Mesenchymal stem cell (in vitro differentiated cells and primary cell): ENCODE data around the gene CHMP3.

Experiments used
- DNase-seq: peaks from one replicate; pipeline ENCODE4 v3.0.0-alpha.2; 2013
- H2AFZ ChIP-seq: one replicate; pipeline ENCODE4 v1.6.1; 2013; ENCODE audit warnings: low read depth, mild to moderate bottlenecking, control low read depth, inconsistent platforms, low read length, moderate library complexity
- H2AK5ac ChIP-seq: 2 replicates; pipeline ENCODE4 v1.6.1; 2013; ENCODE audit warnings: low read length, moderate library complexity, mild to moderate bottlenecking, inconsistent platforms; ENCODE audit not compliant: severe bottlenecking
- H2BK120ac ChIP-seq: one replicate; pipeline ENCODE4 v1.6.1; 2013; ENCODE audit warnings: low read depth, mild to moderate bottlenecking, inconsistent platforms, low read length, moderate library complexity
- H2BK12ac ChIP-seq, 2 experiments: one replicate each; pipeline ENCODE4 v1.6.1; 2013; ENCODE audit warnings: inconsistent platforms in 2 of 2, low read length in 2 of 2, mild to moderate bottlenecking in 2 of 2, moderate library complexity in 2 of 2, control low read depth in 1 of 2
- H2BK15ac ChIP-seq: one replicate; pipeline ENCODE4 v1.6.1; 2013; ENCODE audit warnings: mild to moderate bottlenecking, low read depth, inconsistent platforms; ENCODE audit not compliant: poor library complexity, severe bottlenecking
- H2BK5ac ChIP-seq: 2 replicates; pipeline ENCODE4 v1.6.1; 2013; ENCODE audit warnings: low read depth, mild to moderate bottlenecking, low read length, control low read depth, inconsistent platforms; ENCODE audit not compliant: poor library complexity, severe bottlenecking
- H3K14ac ChIP-seq, 2 experiments: one replicate each; pipeline ENCODE4 v1.6.1; 2013; ENCODE audit warnings: inconsistent platforms in 2 of 2, low read length in 2 of 2, control low read depth in 1 of 2, mild to moderate bottlenecking in 1 of 2, moderate library complexity in 1 of 2
- H3K18ac ChIP-seq, 2 experiments: one replicate each; pipeline ENCODE4 v1.6.1; 2013; ENCODE audit warnings: inconsistent platforms in 2 of 2, low read length in 2 of 2, control low read depth in 1 of 2, low read depth in 1 of 2, mild to moderate bottlenecking in 1 of 2
- H3K23ac ChIP-seq, 2 experiments: one replicate each; pipeline ENCODE4 v1.6.1; 2013; ENCODE audit warnings: inconsistent platforms in 2 of 2, low read length in 2 of 2, mild to moderate bottlenecking in 2 of 2, moderate library complexity in 2 of 2, control low read depth in 1 of 2
- H3K27ac ChIP-seq: 2 replicates; pipeline ENCODE4 v1.5.1; 2013; ENCODE audit warnings: mild to moderate bottlenecking, moderate library complexity, low read length, control low read depth, inconsistent platforms; ENCODE audit not compliant: poor library complexity, severe bottlenecking
- H3K27me3 ChIP-seq, 2 experiments: 2 replicates each; pipeline versions ENCODE4 v1.6.1 to v1.7.0; 2013; ENCODE audit warnings: low read length in 2 of 2, mild to moderate bottlenecking in 2 of 2, moderate library complexity in 2 of 2, control low read depth in 1 of 2, inconsistent platforms in 1 of 2; ENCODE audit not compliant: control insufficient read depth in 1 of 2, insufficient read depth in 1 of 2
- H3K36me3 ChIP-seq, 2 experiments: 2 replicates each; pipeline versions ENCODE4 v1.6.1 to v1.7.0; 2013; ENCODE audit warnings: low read length in 2 of 2, control low read depth in 1 of 2, inconsistent platforms in 1 of 2, low read depth in 1 of 2, mild to moderate bottlenecking in 1 of 2; ENCODE audit not compliant: insufficient read depth in 2 of 2, control insufficient read depth in 1 of 2
- H3K4ac ChIP-seq, 2 experiments: one replicate each; pipeline ENCODE4 v1.6.1; 2013; ENCODE audit warnings: inconsistent platforms in 2 of 2, low read length in 2 of 2, mild to moderate bottlenecking in 2 of 2, moderate library complexity in 2 of 2, control low read depth in 1 of 2, low read depth in 1 of 2
- H3K4me1 ChIP-seq: 2 replicates; pipeline ENCODE4 v1.6.1; 2013; ENCODE audit warnings: low read depth, low read length, control low read depth; ENCODE audit not compliant: control insufficient read depth, insufficient read depth
- H3K4me2 ChIP-seq: 2 replicates; pipeline ENCODE4 v1.6.1; 2013; ENCODE audit warnings: low read length, mild to moderate bottlenecking, inconsistent platforms; ENCODE audit not compliant: poor library complexity, severe bottlenecking
- H3K4me3 ChIP-seq, 2 experiments: 2 replicates each; pipeline versions ENCODE4 v1.5.1 to v1.7.0; 2013; ENCODE audit warnings: low read length in 2 of 2, mild to moderate bottlenecking in 2 of 2, control low read depth in 1 of 2, low read depth in 1 of 2; ENCODE audit not compliant: insufficient read depth in 1 of 2
- H3K79me1 ChIP-seq: replicated peaks from 2 replicates; pipeline ENCODE4 v1.6.1; 2013; ENCODE audit warnings: mild to moderate bottlenecking, control low read depth, low read length, inconsistent platforms; ENCODE audit not compliant: poor library complexity, severe bottlenecking
- H3K9ac ChIP-seq: 2 replicates; pipeline ENCODE4 v1.7.0; 2013; ENCODE audit warnings: mild to moderate bottlenecking, low read length, moderate library complexity
- H3K9me3 ChIP-seq: 2 replicates; pipeline ENCODE4 v1.7.0; 2013; ENCODE audit warnings: mild to moderate bottlenecking, low read length; ENCODE audit not compliant: control insufficient read depth
- H4K8ac ChIP-seq: one replicate; pipeline ENCODE4 v1.6.1; 2013; ENCODE audit warnings: inconsistent platforms, mild to moderate bottlenecking, low read length, moderate library complexity
- H4K91ac ChIP-seq: one replicate; pipeline ENCODE4 v1.6.1; 2013; ENCODE audit warnings: mild to moderate bottlenecking, low read length, inconsistent platforms
- WGBS: methylation state at CpG from one replicate; pipeline ENCODE4 v1.1.7; 2013; ENCODE audit warnings: mixed read lengths; 5-methylcytosine and 5-hydroxymethylcytosine counted together

CHMP3 gene

DNA sequence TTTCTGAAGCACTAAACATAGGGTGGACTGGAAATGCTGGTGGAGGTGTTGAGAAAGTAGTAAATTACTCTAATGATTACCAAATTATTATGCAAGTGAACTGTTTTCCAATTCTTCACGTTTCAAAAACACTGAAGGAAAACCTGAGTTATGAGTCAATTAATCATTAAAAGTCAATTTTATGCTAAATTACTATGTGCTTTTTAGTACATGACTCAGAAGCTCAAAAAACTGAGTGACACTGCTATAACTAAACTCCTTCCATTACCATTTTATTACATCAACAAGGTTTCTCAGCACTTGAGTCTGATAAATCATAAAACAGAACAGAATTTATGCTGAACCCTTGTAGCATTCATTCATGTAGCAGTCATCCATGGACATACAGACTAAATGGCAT, 20.4 kb downstream of the CHMP3 start:
- Histone ChIP-seq H3K18ac (no peak overlapping the region), H3K27me3 (no peaks in the 10 kb centered on the region), H2BK15ac (no peak overlapping the region), H3K9me3 (no peaks in the 10 kb centered on the region), H4K91ac (no peak overlapping the region), H2BK5ac (no peak overlapping the region), H3K9ac (no peak overlapping the region), H4K8ac (no peak overlapping the region), H3K4me2 (no peak overlapping the region), H3K4ac (no peak overlapping the region), H3K14ac (no peak overlapping the region), H2AK5ac (no peak overlapping the region), H2BK120ac (no peak overlapping the region), H2BK12ac (no peak overlapping the region), H3K4me1 (no peaks in the 10 kb centered on the region), H3K36me3 (peaks cover 13 to 26% of the 10 kb centered on the region in 2 experiments), H3K27ac (no peak overlapping the region), H2AFZ (no peak overlapping the region), H3K4me3 (no peak overlapping the region), H3K79me1 (peaks cover 9% of the 10 kb centered on the region), H3K23ac (no peak overlapping the region)
- no CpG with 5 or more reads among the region's 1 CpG for WGBS
- no peak for DNase-seq

DNA sequence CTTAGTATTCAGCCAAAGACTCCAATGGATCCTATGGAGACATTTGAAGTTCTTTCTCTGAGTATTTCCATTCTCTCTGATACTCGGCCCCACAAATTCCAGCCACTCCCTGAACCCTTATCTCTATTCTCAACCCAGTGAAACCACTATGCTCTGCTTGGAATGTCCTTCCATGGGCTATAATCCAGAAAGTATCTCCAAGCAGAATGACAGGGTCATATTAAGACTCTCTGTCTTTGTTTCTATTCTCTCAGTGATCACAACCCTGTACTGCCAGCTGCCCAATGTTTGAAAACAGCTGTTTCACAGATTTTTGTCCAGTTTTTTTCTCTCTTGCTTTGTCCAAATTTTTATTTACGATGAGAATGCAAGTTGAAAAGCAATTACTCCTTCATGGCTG, 21.9 kb downstream of the CHMP3 start:
- Histone ChIP-seq H3K9ac (no peak overlapping the region), H3K18ac (no peak overlapping the region), H3K4me3 (no peak overlapping the region), H2BK12ac (no peak overlapping the region), H3K4me2 (no peak overlapping the region), H3K27ac (no peak overlapping the region), H2BK15ac (no peak overlapping the region), H3K23ac (no peak overlapping the region), H4K8ac (no peak overlapping the region), H2BK120ac (no peak overlapping the region), H2AFZ (no peak overlapping the region), H3K27me3 (no peaks in the 10 kb centered on the region), H3K9me3 (peaks cover 7% of the 10 kb centered on the region), H3K79me1 (peaks cover 10% of the 10 kb centered on the region), H3K4ac (no peak overlapping the region), H3K14ac (no peak overlapping the region), H2BK5ac (no peak overlapping the region), H2AK5ac (no peak overlapping the region), H4K91ac (no peak overlapping the region), H3K4me1 (no peaks in the 10 kb centered on the region), H3K36me3 (peaks cover 11 to 21% of the 10 kb centered on the region in 2 experiments)
- DNase-seq = no peak
- 95% methylated on average over 1 of the region's 2 CpGs for WGBS

DNA sequence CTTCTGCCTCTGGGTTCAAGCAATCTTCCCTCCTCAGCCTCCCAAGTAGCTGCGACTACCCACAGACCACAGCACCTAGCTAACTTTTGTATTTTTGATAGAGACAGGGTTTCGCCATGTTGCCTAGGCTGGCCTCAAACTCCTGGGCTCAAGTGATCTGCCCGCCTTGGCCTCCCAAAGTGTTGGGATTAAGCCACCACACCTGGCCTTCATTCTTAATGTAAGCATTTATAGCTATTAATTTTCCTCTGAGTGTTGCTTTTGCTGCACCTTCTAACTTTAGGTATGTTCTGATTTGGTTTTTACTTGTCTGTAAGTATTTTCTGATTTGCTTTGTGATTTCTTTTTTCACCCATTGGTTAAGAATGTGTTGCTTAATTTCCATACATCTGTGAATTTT, 29.7 kb downstream of the CHMP3 start:
- Histone ChIP-seq H2BK5ac (no peak overlapping the region), H4K8ac (no peak overlapping the region), H3K79me1 (peaks cover 4% of the 10 kb centered on the region), H3K4me1 (no peaks in the 10 kb centered on the region), H3K18ac (no peak overlapping the region), H3K27ac (no peak overlapping the region), H3K4ac (no peak overlapping the region), H3K9ac (no peak overlapping the region), H3K4me2 (no peak overlapping the region), H2BK15ac (no peak overlapping the region), H3K9me3 (peaks cover 25% of the 10 kb centered on the region), H3K27me3 (no peaks in the 10 kb centered on the region), H2AK5ac (no peak overlapping the region), H3K36me3 (peaks cover 0 to 21% of the 10 kb centered on the region in 2 experiments), H2BK12ac (no peak overlapping the region), H2BK120ac (no peak overlapping the region), H4K91ac (no peak overlapping the region), H3K23ac (no peak overlapping the region), H2AFZ (no peak overlapping the region), H3K4me3 (no peak overlapping the region), H3K14ac (no peak overlapping the region)
- DNase-seq = no peak
- 100% methylated on average over 2 of the region's 3 CpGs for WGBS

DNA sequence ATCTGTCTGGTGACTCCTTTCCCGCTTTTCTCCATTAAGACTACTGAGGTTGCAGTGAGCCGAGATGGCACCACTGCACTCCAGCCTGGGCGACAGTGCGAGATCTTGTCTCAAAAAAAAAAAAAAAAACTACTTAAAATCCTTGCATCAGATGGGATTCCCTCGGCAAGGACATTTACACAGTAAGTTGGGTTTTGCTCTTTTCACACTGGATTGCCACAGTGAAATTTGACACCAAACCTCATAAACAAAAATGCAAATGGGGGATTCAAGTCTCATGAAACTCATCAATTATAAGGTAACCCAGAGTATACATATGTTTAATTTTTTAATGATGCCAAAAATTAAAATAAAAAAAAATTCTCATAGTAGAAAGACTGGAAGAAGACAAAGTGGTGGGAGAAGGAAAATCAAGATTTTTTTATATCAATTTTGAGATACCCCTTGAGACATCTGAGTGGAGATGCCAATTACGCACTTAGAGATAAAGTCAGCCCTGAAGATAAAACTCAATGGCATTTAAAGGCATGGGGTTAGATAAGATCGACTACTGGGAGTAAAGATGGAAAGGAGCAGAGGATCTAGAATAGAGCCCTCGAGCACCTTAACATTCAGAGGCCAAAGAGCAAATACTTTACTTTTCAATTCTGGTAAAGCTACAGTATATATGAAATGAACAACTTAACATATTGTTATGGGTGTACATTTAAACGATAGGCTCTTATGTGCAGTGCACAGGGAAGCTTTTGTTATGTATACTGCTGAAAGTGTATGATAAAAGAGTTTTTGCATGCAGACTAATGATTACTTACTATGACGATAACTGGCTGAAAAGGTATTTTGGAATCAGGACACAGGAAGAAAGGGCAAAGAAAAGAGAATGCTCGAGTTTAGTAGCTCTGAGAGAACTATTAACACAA, 37.6 kb downstream of the CHMP3 start:
- H2BK5ac ChIP-seq = no peak overlapping the region
- H3K14ac ChIP-seq = no peak overlapping the region
- no peak overlapping the region for H2BK15ac ChIP-seq
- peaks cover under 1% of the 10 kb centered on the region for H3K9me3 ChIP-seq
- no peak overlapping the region for H2BK12ac ChIP-seq
- no peaks in the 10 kb centered on the region for H3K27me3 ChIP-seq
- no peak overlapping the region for H3K4me2 ChIP-seq
- no peak overlapping the region for H3K27ac ChIP-seq
- H4K8ac ChIP-seq = no peak overlapping the region
- H4K91ac ChIP-seq = no peak overlapping the region
- H3K79me1 ChIP-seq = peaks cover 6% of the 10 kb centered on the region
- no peak overlapping the region for H2AFZ ChIP-seq
- no peak for DNase-seq
- no peaks in the 10 kb centered on the region for H3K4me1 ChIP-seq
- H2BK120ac ChIP-seq = no peak overlapping the region
- H3K4ac ChIP-seq = no peak overlapping the region
- no peak overlapping the region for H3K23ac ChIP-seq
- no peak overlapping the region for H3K4me3 ChIP-seq
- H3K18ac ChIP-seq = no peak overlapping the region
- peaks cover 0 to 45% of the 10 kb centered on the region in 2 experiments for H3K36me3 ChIP-seq
- no peak overlapping the region for H2AK5ac ChIP-seq
- 92% methylated on average over 9 of the region's 11 CpGs for WGBS
- no peak overlapping the region for H3K9ac ChIP-seq
